Central memory CD8-positive, alpha-beta T cell (primary cell): ENCODE measurements around the gene CD3E.
A peak's percentile ranks its signal among the peaks of the same experiment; 100 is the strongest.

ENCODE experiments used
- ATAC-seq: fragments of 150-1000 bp; cut with Tn5 transposase; replicated peaks from 2 replicates; pipeline ENCODE4 v1.10.0; 2022; ENCODE audit warnings: mild to moderate bottlenecking, moderate FRiP score, moderate number of reproducible peaks; ENCODE audit not compliant: poor library complexity, severe bottlenecking; ENCODE audit errors: extremely low read depth
- DNase-seq, 2 donors: peaks; one replicate each; pipeline ENCODE4 v3.0.0; 2021; ENCODE audit warnings: low spot score in 2 of 2
- H3K27ac Mint-ChIP-seq: one replicate; pipeline ENCODE4 v1.8.0; 2022; ENCODE audit warnings: low read depth, mild to moderate bottlenecking, moderate library complexity, mixed read lengths
- H3K27me3 Mint-ChIP-seq: one replicate; pipeline ENCODE4 v1.8.0; 2022; ENCODE audit warnings: mixed read lengths
- H3K36me3 Mint-ChIP-seq: one replicate; pipeline ENCODE4 v1.8.0; 2022; ENCODE audit warnings: mild to moderate bottlenecking, moderate library complexity, mixed read lengths; ENCODE audit not compliant: insufficient read depth
- H3K4me1 Mint-ChIP-seq: one replicate; pipeline ENCODE4 v1.8.0; 2022; ENCODE audit warnings: mixed read lengths
- H3K4me3 Mint-ChIP-seq: one replicate; pipeline ENCODE4 v1.8.0; 2022; ENCODE audit warnings: mild to moderate bottlenecking, moderate library complexity, mixed read lengths
- H3K9me3 Mint-ChIP-seq: one replicate; pipeline ENCODE4 v1.8.0; 2022; ENCODE audit warnings: mixed read lengths

Gene CD3E

GRCh38 chr11:118341815-118342489 lies 37.4 kb downstream of the CD3E start:
- ATAC-seq (no peak), DNase-seq (no peak)
- Mint-ChIP-seq H3K36me3 (peaks cover 55% of the 10 kb centered on the region), H3K27me3 (no peaks in the 10 kb centered on the region), H3K27ac (peak overlapping the region; percentile 97), H3K4me3 (peak overlapping the region; percentile 89), H3K4me1 (peaks cover 81% of the 10 kb centered on the region), H3K9me3 (no peaks in the 10 kb centered on the region)

DNA sequence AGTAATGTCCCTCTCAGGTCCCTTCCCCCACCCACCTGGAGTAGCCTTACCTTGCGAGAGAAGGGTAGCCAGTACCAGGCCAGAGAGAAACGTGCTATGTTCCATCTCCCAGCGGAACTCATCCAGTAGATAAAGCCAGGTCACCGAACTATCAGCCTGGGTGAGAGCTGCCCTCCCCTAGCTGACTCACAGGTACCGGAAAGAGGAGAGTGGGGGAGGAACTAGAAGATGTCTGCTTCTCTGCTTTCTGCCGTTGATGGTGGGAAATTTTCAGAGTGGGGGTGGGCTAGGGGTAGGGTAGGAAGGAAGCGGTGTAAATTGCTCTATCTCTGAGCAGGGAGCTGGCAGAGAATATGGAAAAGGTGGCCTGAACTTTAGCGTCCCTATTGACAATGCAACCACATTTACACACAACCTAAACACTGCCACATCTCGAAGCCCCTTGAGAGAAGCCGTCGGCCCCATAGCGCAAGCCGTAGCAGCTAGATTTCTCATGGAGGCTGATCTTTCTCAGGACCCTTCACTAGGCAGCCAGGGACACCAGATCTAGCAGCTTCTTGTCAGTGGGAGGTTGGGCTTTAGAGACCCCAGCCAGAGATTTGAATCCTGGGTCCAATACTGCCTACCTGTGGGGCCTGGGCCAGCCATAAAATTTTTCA lies 38.1 kb downstream of the CD3E start, which contains the start of gene CD3D:
Gene CD3D (minus strand): TSS at position 203 of the 659 bp plus-strand sequence. CDS start 98 bp downstream, at position 105.
- Mint-ChIP-seq H3K27me3 (no peaks in the 10 kb centered on the region), H3K27ac (peak within 1 kb of the TSS; percentile 97), H3K4me1 (peaks cover 87% of the 10 kb centered on the region), H3K4me3 (peak within 1 kb of the TSS; percentile 89), H3K36me3 (peaks cover 55% of the 10 kb centered on the region), H3K9me3 (no peaks in the 10 kb centered on the region)
- ATAC-seq (peak; percentile 48), DNase-seq (peak in 1 of 2 donors; percentile 45)

DNA sequence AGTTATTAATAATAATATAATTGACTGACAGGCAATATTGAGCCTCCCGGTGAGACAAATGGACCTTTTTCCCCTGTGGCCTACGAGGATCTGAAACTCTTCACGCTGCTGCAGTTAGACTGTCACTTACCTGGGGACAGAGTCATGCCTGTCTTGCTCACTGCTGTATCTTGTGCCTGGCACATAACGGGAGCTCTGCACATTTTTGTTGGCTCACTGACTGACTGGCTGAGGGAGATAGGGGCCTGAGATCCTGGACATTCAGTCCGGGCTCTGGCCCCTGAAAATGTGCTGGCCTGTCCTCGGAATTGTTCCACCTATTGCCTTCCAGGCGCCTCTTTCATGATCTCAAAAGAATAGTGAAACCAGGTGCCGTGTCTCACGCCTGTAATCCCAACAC lies 38.7 kb downstream of the CD3E start:
- H3K36me3 Mint-ChIP-seq, result peaks cover 52% of the 10 kb centered on the region
- DNase-seq (no peak), ATAC-seq (no peak)
- H3K4me3 Mint-ChIP-seq, result peak overlapping the region; percentile 89
- peak overlapping the region; percentile 97 for H3K27ac Mint-ChIP-seq
- H3K9me3 Mint-ChIP-seq, result no peaks in the 10 kb centered on the region
- peaks cover 89% of the 10 kb centered on the region for H3K4me1 Mint-ChIP-seq
- H3K27me3 Mint-ChIP-seq, result no peaks in the 10 kb centered on the region

- peak within 1 kb of the TSS; percentile 97 for H3K27ac Mint-ChIP-seq
- no peaks in the 10 kb centered on the region for H3K9me3 Mint-ChIP-seq
- peaks cover 89% of the 10 kb centered on the region for H3K4me1 Mint-ChIP-seq
- ATAC-seq (peak; percentile 71), DNase-seq (peak; percentile 44 to 47)
- H3K27me3 Mint-ChIP-seq, result no peaks in the 10 kb centered on the region
- peaks cover 52% of the 10 kb centered on the region for H3K36me3 Mint-ChIP-seq
- peak within 1 kb of the TSS; percentile 89 for H3K4me3 Mint-ChIP-seq
Measured at GRCh38 chr11:118343981-118344515, 39.5 kb downstream of the CD3E start, which contains the start of gene CD3G. Gene CD3G, plus strand, starts transcription at chr11:118344344. Its CDS starts 80 bp downstream, at chr11:118344424.

DNA sequence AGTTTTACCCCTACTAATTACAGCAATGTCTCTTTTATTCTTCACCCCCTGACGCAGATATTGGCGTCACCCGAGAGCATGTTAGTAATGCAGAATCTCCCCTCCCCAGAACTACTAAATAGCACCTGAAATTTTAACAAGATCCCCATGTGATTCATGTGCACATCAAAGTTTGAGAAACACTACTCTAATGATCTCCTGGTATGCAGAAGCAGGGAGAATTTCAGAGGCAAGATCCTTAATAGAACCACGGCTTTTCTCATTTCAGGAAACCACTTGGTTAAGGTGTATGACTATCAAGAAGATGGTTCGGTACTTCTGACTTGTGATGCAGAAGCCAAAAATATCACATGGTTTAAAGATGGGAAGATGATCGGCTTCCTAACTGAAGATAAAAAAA lies 44.9 kb downstream of the CD3E start:
- Mint-ChIP-seq H3K4me1 (peaks cover 56% of the 10 kb centered on the region), H3K36me3 (peaks cover 76% of the 10 kb centered on the region), H3K4me3 (peak overlapping the region; percentile 89), H3K9me3 (no peaks in the 10 kb centered on the region), H3K27ac (peak overlapping the region; percentile 97), H3K27me3 (no peaks in the 10 kb centered on the region)
- DNase-seq (no peak), ATAC-seq (no peak)

GRCh38 chr11:118353084-118353710 lies 48.7 kb downstream of the CD3E start:
- H3K9me3 Mint-ChIP-seq, result no peaks in the 10 kb centered on the region
- H3K4me3 Mint-ChIP-seq, result no peak overlapping the region
- H3K36me3 Mint-ChIP-seq, result peaks cover 58% of the 10 kb centered on the region
- H3K27ac Mint-ChIP-seq, result peak overlapping the region; percentile 35
- H3K27me3 Mint-ChIP-seq, result no peaks in the 10 kb centered on the region
- H3K4me1 Mint-ChIP-seq, result peaks cover 24% of the 10 kb centered on the region
- DNase-seq (no peak), ATAC-seq (no peak)

DNA sequence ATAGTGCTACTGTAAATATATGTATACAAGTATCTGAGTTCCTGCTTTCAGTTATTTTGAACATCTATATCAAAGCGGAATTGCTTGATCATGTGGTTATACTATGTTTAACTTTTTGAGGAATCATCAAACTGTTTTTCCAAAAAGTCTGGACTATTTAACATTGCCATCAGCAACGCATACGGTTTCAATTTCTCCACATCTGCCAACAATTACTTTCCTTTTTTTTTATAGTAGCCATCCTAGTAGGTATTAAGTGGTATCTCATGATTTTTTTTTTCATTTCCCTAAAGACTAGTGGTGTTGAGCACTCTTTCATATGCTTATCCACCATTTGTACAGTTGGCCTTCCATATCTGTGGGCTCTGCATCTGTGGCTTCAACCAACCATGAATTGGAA lies 53.5 kb downstream of the CD3E start:
- Mint-ChIP-seq H3K27me3 (no peaks in the 10 kb centered on the region), H3K4me1 (peaks cover 40% of the 10 kb centered on the region), H3K9me3 (no peaks in the 10 kb centered on the region), H3K4me3 (no peak overlapping the region), H3K27ac (peak overlapping the region; percentile 98), H3K36me3 (peaks cover 32% of the 10 kb centered on the region)
- DNase-seq, result no peak
- ATAC-seq, result no peak

- Mint-ChIP-seq H3K9me3 (no peaks in the 10 kb centered on the region), H3K4me3 (peak within 1 kb of the TSS; percentile 91)
Measured at GRCh38 chr11:118359295-118359958, 54.9 kb downstream of the CD3E start, which contains the start of gene UBE4A. Gene UBE4A, plus strand, starts transcription at chr11:118359600. Its CDS starts 5,481 bp downstream, at chr11:118365081.

GRCh38 chr11:118364956-118365615 lies 60.6 kb downstream of the CD3E start:
- no peak overlapping the region for H3K27ac Mint-ChIP-seq

More at GRCh38 chr11:118359295-118359958, 54.9 kb downstream of the CD3E start, which contains the start of gene UBE4A:
- no peaks in the 10 kb centered on the region for H3K27me3 Mint-ChIP-seq
- ATAC-seq (peak; percentile 93), DNase-seq (peak; percentile 93 to 95)
- peaks cover 25% of the 10 kb centered on the region for H3K36me3 Mint-ChIP-seq
- peak within 1 kb of the TSS; percentile 98 for H3K27ac Mint-ChIP-seq
- peaks cover 45% of the 10 kb centered on the region for H3K4me1 Mint-ChIP-seq

More at GRCh38 chr11:118364956-118365615, 60.6 kb downstream of the CD3E start:
- DNase-seq (no peak), ATAC-seq (no peak)
- Mint-ChIP-seq H3K27me3 (no peaks in the 10 kb centered on the region), H3K9me3 (no peaks in the 10 kb centered on the region), H3K4me3 (no peak overlapping the region), H3K4me1 (peaks cover 32% of the 10 kb centered on the region), H3K36me3 (peaks cover 59% of the 10 kb centered on the region)
